HepG2 (cell line): ENCODE measurements around the gene FBXW8. TPM values are rescaled to one million over a fixed set of nuclear protein-coding genes. Genes with fewer than 3 reads are reported as not detected.

Source experiments
- ATAC-seq: fragments of 200-7000 bp; cut with Tn5 transposase; 3 replicates; pipeline ENCODE4 v1.9.1; 2020; ENCODE audit warnings: mild to moderate bottlenecking, moderate library complexity
- BruUV-seq: library from RNA; stranded (reverse); fragments of 400-500 nt; replicated peaks from 2 replicates; lab custom pipeline; 2021; lab: Mats Ljungman, UMichigan
- CTCF ChIA-PET: fragments of 300-600 bp; formaldehyde crosslinking; extraction: SDS; loops from one replicate; lab custom pipeline; 2021; ENCODE audit warnings: low total read pairs, inconsistent platforms, low intra/inter-chr PET ratio; lab: Yijun Ruan, JAX
- POLR2A ChIA-PET: fragments of 350-600 bp; sonication (Branson Sonifier 250); formaldehyde crosslinking; loops from one replicate; lab custom pipeline; 2020; ENCODE audit warnings: antibody characterized with exemption, inconsistent platforms; lab: Yijun Ruan, JAX
- DNase-seq: peaks from one replicate; pipeline ENCODE4 v3.0.0-alpha.2; 2015; ENCODE audit warnings: low spot score
- FAIRE-seq: peaks from 3 replicates; lab custom pipeline; 2011; peaks lifted over from hg19 to GRCh38; lab: Jason Lieb, UNC
- H2AFZ ChIP-seq: one replicate; pipeline ENCODE4 v1.6.1; 2011; ENCODE audit warnings: low read length, inconsistent platforms
- H3K27ac ChIP-seq: fragments of 300-600 bp; 3 replicates; pipeline ENCODE4 v1.8.0; 2011; ENCODE audit warnings: mixed run types, mild to moderate bottlenecking, mixed read lengths, low read length, inconsistent platforms; ENCODE audit not compliant: insufficient read depth; ENCODE audit errors: extremely low read length
- H3K27me3 ChIP-seq, 2 experiments: fragments of 200-600 bp in 1 of 2; 2 replicates in 1 of 2; 3 replicates in 1 of 2; pipeline versions ENCODE4 v1.6.0 to v1.8.0; 2011; ENCODE audit warnings: low read length in 2 of 2, mild to moderate bottlenecking in 2 of 2, moderate library complexity in 2 of 2, inconsistent platforms in 1 of 2; ENCODE audit not compliant: insufficient read depth in 2 of 2, control insufficient read depth in 1 of 2
- H3K36me3 ChIP-seq, 2 experiments: fragments of 200-600 bp in 1 of 2; replicated peaks in 1 of 2; 2 replicates in 1 of 2; 3 replicates in 1 of 2; pipeline versions ENCODE4 v1.5.1 to v1.8.0; 2011; ENCODE audit warnings: low read length in 2 of 2, inconsistent platforms in 1 of 2; ENCODE audit not compliant: insufficient read depth in 2 of 2, control insufficient read depth in 1 of 2
- H3K4me1 ChIP-seq: 2 replicates; pipeline ENCODE4 v1.5.1; 2012; ENCODE audit warnings: low read length, inconsistent platforms; ENCODE audit not compliant: insufficient read depth
- H3K4me2 ChIP-seq: 2 replicates; pipeline ENCODE4 v1.6.0; 2011; ENCODE audit warnings: low read depth, low read length, inconsistent platforms
- H3K4me3 ChIP-seq, 3 experiments: fragments of 200-600 bp in 1 of 3; sonication (generic), shearing (Covaris generic) in 1 of 3; replicated peaks in 1 of 3; 2 replicates each; pipeline ENCODE4 v1.5.1; 2011 to 2016; ENCODE audit warnings: low read length in 3 of 3, inconsistent platforms in 2 of 3, low read depth in 2 of 3, mild to moderate bottlenecking in 2 of 3, control low read depth in 1 of 3, mixed read lengths in 1 of 3; ENCODE audit not compliant: insufficient read depth in 1 of 3
- H3K79me2 ChIP-seq: one replicate; pipeline ENCODE4 v1.6.1; 2011; ENCODE audit warnings: low read length, inconsistent platforms; ENCODE audit not compliant: insufficient read depth
- H3K9ac ChIP-seq: 2 replicates; pipeline ENCODE4 v1.6.0; 2011; ENCODE audit warnings: mild to moderate bottlenecking, low read depth, low read length, inconsistent platforms; ENCODE audit not compliant: insufficient read depth
- H3K9me3 ChIP-seq: 2 replicates; pipeline ENCODE4 v1.5.1; 2012; ENCODE audit warnings: mild to moderate bottlenecking, low read length
- H4K20me1 ChIP-seq: 2 replicates; pipeline ENCODE4 v1.6.0; 2011; ENCODE audit warnings: inconsistent platforms, mild to moderate bottlenecking, low read length, moderate library complexity; ENCODE audit not compliant: insufficient read depth
- ADNP ChIP-seq: sonication (generic); formaldehyde crosslinking; IDR thresholded peaks from 2 replicates; pipeline ENCODE4 v1.4.0; 2020; ENCODE audit warnings: missing genetic modification reagents
- AGO2 ChIP-seq: fragments of 200-400 bp; formaldehyde crosslinking; optimal IDR thresholded peaks from 2 replicates; pipeline ENCODE3; 2017; ENCODE audit warnings: mild to moderate bottlenecking, low read depth, low read length, moderate library complexity
- EP300 ChIP-seq, 3 experiments: sonication (generic) in 1 of 3; formaldehyde crosslinking in 1 of 3; IDR thresholded peaks; 2 replicates each; pipeline versions ENCODE4 v1.5.1 to v1.6.1; 2011 to 2020; ENCODE audit warnings: low read depth in 2 of 3, low read length in 2 of 3, borderline replicate concordance in 1 of 3, improper control_type of control experiment in 1 of 3, mild to moderate bottlenecking in 1 of 3, missing genetic modification reagents in 1 of 3, moderate library complexity in 1 of 3
- HNRNPH1 ChIP-seq: fragments of 200-400 bp; formaldehyde crosslinking; optimal IDR thresholded peaks from 2 replicates; pipeline ENCODE3; 2017; ENCODE audit warnings: mild to moderate bottlenecking, low read depth, low read length
- ISX ChIP-seq: sonication (generic); formaldehyde crosslinking; conservative IDR thresholded peaks from 2 replicates; pipeline ENCODE4 v1.5.0; 2020; ENCODE audit warnings: missing genetic modification reagents
- TSC22D2 ChIP-seq: sonication (generic); formaldehyde crosslinking; IDR thresholded peaks from 2 replicates; pipeline ENCODE4 v1.5.1; 2020; ENCODE audit warnings: missing genetic modification reagents, mild to moderate bottlenecking, borderline replicate concordance
- ZNF619 ChIP-seq: sonication (generic); formaldehyde crosslinking; IDR thresholded peaks from 2 replicates; pipeline ENCODE4 v1.4.0; 2020; ENCODE audit warnings: mild to moderate bottlenecking, missing genetic modification reagents
- ZNF768 ChIP-seq: sonication (generic); formaldehyde crosslinking; IDR thresholded peaks from 2 replicates; pipeline ENCODE4 v1.4.0; 2020; ENCODE audit warnings: missing genetic modification reagents
- ZNF770 ChIP-seq: sonication (generic); formaldehyde crosslinking; IDR thresholded peaks from 2 replicates; pipeline ENCODE4 v1.5.0; 2020; ENCODE audit warnings: mild to moderate bottlenecking, missing genetic modification reagents
- WGBS: methylation state at CpG from one replicate; pipeline ENCODE4 v1.1.6; 2017; ENCODE audit warnings: low lambda C conversion rate; 5-methylcytosine and 5-hydroxymethylcytosine counted together
- in situ Hi-C: cut with HindIII; loops from 2 replicates; pipeline ENCODE4 v1.10.0; 2017; ENCODE audit warnings: low pct_unique_long_range_greater_than_20kb; ENCODE audit not compliant: extremely low pct_ligation_motif_present
- intact Hi-C: fragments of 100-400 bp; cut with micrococcal nuclease; formaldehyde crosslinking; loops from one replicate; pipeline ENCODE4 v1.10.0; 2022; ENCODE audit not compliant: unreplicated experiment
- polyA plus RNA-seq, 8 experiments: library from polyadenylated mRNA; depleted of rRNA in 3 of 8; stranded (reverse) in 7 of 8; unstranded in 1 of 8; fragments of >200 nt; fragmentation: Illumina TruSeq in 4 of 8; extraction: Trizol in 4 of 8; gene quantifications; 2 replicates each; pipeline versions ENCODE4 v1.2.1 to v1.2.3, GENCODE V29; 2011 to 2016; ENCODE audit warnings: low read depth in 4 of 8, missing spikeins in 1 of 8, mixed read lengths in 1 of 8; ENCODE audit not compliant: insufficient read depth in 1 of 8
- total RNA-seq, 5 experiments: library from RNA; depleted of rRNA; stranded (reverse); fragments of >200 nt; fragmentation: Illumina TruSeq; extraction: Trizol; gene quantifications; 2 replicates each; pipeline ENCODE4 v1.2.3, GENCODE V29; 2016; ENCODE audit warnings: low read depth in 1 of 5

The FBXW8 gene
- total and polyA plus RNA-seq, 2 of the 13 experiments (the other 11 are each of a cell fraction or from before 2014, with no cell fraction given): 5.1 to 5.9 TPM

GRCh38 chr12:117002051-117002817, 91.5 kb downstream of the FBXW8 start:
- Histone ChIP-seq H3K27ac (no peak overlapping the region), H3K27me3 (no peaks in the 10 kb centered on the region), H3K4me3 (no peak overlapping the region), H3K9me3 (no peaks in the 10 kb centered on the region), H2AFZ (no peak overlapping the region), H3K9ac (no peak overlapping the region), H3K36me3 (peaks cover 7 to 15% of the 10 kb centered on the region in 2 experiments), H3K79me2 (no peaks in the 10 kb centered on the region), H3K4me2 (no peak overlapping the region), H3K4me1 (no peaks in the 10 kb centered on the region), H4K20me1 (no peaks in the 10 kb centered on the region)
- CTCF ChIA-PET: no interaction called here
- in situ Hi-C loops (no loop called here), intact Hi-C loops (no loop called here)
- no peak for FAIRE-seq
- no peak for DNase-seq
- ATAC-seq: no peak
- no peak for TF ChIP-seq ZNF770 (CRISPR knock-in tag)
- no peak for TF ChIP-seq TSC22D2
- no peak for TF ChIP-seq ISX (CRISPR knock-in tag)
- peak; percentile 79 for TF ChIP-seq AGO2
- no peak for TF ChIP-seq ZNF619
- TF ChIP-seq ZNF768 (CRISPR knock-in tag): no peak
- no peak for TF ChIP-seq EP300 (IDR thresholded peaks at IDR 0.05; ENCODE audit: low read depth in 2 of 2, low read length in 2 of 2)
- TF ChIP-seq EP300 (CRISPR knock-in tag; IDR thresholded peaks at IDR 0.05; ENCODE audit: borderline replicate concordance): no peak
- TF ChIP-seq HNRNPH1: no peak
- TF ChIP-seq ADNP (CRISPR knock-in tag): no peak
- 96% methylated on average over 13 of the region's 21 CpGs for WGBS
- BruUV-seq: no TSS peak
- POLR2A ChIA-PET: no interaction called here
